ENCODE data around the gene LUC7L2.

LUC7L2 gene

GRCh38 chr7:139370301-139370942 lies 10.7 kb downstream of the LUC7L2 start:
- TF ChIP-seq CTCF (IDR thresholded peaks at IDR 0.05; ENCODE audit: low read depth, low read length) = no peak
- in situ Hi-C loops (cut with HindIII; ENCODE audit: low sequenced_read_pairs) = no loop called here
- no peak overlapping the region for H3K4me3 ChIP-seq (ENCODE audit: low read depth, low read length)
- no peak for DNase-seq (ENCODE audit: low read depth, low spot score)

- DNase-seq (ENCODE audit: low read depth, low spot score) = no peak
- no peak for TF ChIP-seq CTCF (IDR thresholded peaks at IDR 0.05; ENCODE audit: low read depth, low read length)
- no peak overlapping the region for H3K4me3 ChIP-seq (ENCODE audit: low read depth, low read length)
- in situ Hi-C loops (cut with HindIII; ENCODE audit: low sequenced_read_pairs) = no loop called here
These were observed 11.2 kb downstream of the LUC7L2 start for GRCh38 chr7:139370943-139371313.

- DNase-seq (ENCODE audit: low read depth, low spot score) = no peak
- no peak for TF ChIP-seq CTCF (IDR thresholded peaks at IDR 0.05; ENCODE audit: low read depth, low read length)
- no peak overlapping the region for H3K4me3 ChIP-seq (ENCODE audit: low read depth, low read length)
- in situ Hi-C loops (cut with HindIII; ENCODE audit: low sequenced_read_pairs) = no loop called here
These were observed 14.6 kb downstream of the LUC7L2 start for GRCh38 chr7:139374246-139374645.

- no peak for DNase-seq (ENCODE audit: low read depth, low spot score)
- H3K4me3 ChIP-seq (ENCODE audit: low read depth, low read length) = no peak overlapping the region
- in situ Hi-C loops (cut with HindIII; ENCODE audit: low sequenced_read_pairs) = no loop called here
- TF ChIP-seq CTCF (IDR thresholded peaks at IDR 0.05; ENCODE audit: low read depth, low read length) = no peak
These were observed 22.7 kb downstream of the LUC7L2 start for GRCh38 chr7:139382439-139382838.

GRCh38 chr7:139384611-139385010 lies 24.9 kb downstream of the LUC7L2 start:
- in situ Hi-C loops (cut with HindIII; ENCODE audit: low sequenced_read_pairs) = no loop called here
- no peak overlapping the region for H3K4me3 ChIP-seq (ENCODE audit: low read depth, low read length)
- no peak for DNase-seq (ENCODE audit: low read depth, low spot score)
- no peak for TF ChIP-seq CTCF (IDR thresholded peaks at IDR 0.05; ENCODE audit: low read depth, low read length)

DNA sequence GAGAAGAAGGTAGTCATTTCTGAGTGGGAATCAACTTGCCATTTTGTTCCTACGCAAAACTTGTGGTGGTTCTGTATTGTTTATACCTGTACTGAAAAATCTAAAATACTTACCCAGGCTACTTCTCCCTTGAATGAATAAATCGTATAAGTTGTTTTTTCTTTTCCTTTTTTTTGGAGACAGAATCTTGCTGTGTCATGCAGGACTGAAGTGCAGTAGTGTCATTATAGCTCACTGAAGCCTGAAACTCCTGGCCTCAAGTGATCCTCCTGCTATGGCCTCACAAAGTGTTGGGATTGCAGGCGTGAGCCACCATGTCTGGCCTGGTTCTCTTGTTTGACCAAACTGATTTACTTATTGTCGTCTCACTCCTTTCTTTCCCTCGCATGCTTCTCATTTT lies 27.9 kb downstream of the LUC7L2 start:
- no peak overlapping the region for H3K4me3 ChIP-seq (ENCODE audit: low read depth, low read length)
- DNase-seq (ENCODE audit: low read depth, low spot score) = no peak
- TF ChIP-seq CTCF (IDR thresholded peaks at IDR 0.05; ENCODE audit: low read depth, low read length) = no peak
- in situ Hi-C loops (cut with HindIII; ENCODE audit: low sequenced_read_pairs) = no loop called here

DNA sequence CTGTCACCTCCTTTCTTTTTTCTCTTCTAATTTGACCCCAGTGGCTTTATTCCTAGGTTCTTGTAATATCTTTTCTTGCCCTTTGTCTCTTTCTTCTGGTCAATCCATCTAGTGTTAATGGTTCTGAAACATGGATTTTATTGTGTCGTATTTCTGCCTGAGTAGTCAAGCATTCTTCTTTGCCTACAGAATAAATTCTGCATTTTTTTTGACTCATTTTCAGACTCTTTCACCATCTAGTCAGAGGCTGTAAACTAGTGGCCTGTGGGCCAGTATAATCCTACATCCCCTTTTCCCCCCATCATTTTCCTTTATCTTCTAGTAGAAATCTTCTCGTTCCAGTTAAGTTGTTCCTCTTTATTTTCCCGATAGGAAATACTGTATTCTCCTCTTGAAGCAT lies 29.4 kb downstream of the LUC7L2 start:
- no peak for TF ChIP-seq CTCF (IDR thresholded peaks at IDR 0.05; ENCODE audit: low read depth, low read length)
- in situ Hi-C loops (cut with HindIII; ENCODE audit: low sequenced_read_pairs) = no loop called here
- no peak overlapping the region for H3K4me3 ChIP-seq (ENCODE audit: low read depth, low read length)
- DNase-seq (ENCODE audit: low read depth, low spot score) = no peak
